HAP-1 (cell line): ENCODE data around the gene FBXL22.

Source experiments
- DNase-seq, 2 experiments: peaks; one replicate each; pipeline ENCODE4 v3.0.0-alpha.2; 2016 to 2020; ENCODE audit warnings: low spot score in 2 of 2
- H3K27me3 ChIP-seq: fragments of 250-450 bp; sonication (Bioruptor Pico); 2 replicates; pipeline ENCODE4 v1.5.1; 2020; ENCODE audit warnings: low read depth, mild to moderate bottlenecking, moderate library complexity
- H3K36me3 ChIP-seq: fragments of 250-450 bp; sonication (Bioruptor Pico); replicated peaks from 2 replicates; pipeline ENCODE4 v1.5.1; 2020; ENCODE audit warnings: mild to moderate bottlenecking
- H3K4me1 ChIP-seq: fragments of 250-450 bp; sonication (Bioruptor Pico); 2 replicates; pipeline ENCODE4 v1.5.1; 2020; ENCODE audit warnings: mild to moderate bottlenecking
- H3K4me3 ChIP-seq: fragments of 250-450 bp; sonication (Bioruptor Pico); 2 replicates; pipeline ENCODE4 v1.5.1; 2020; ENCODE audit warnings: mild to moderate bottlenecking, moderate library complexity
- H3K9me3 ChIP-seq: fragments of 250-450 bp; sonication (Bioruptor Pico); 2 replicates; pipeline ENCODE4 v1.5.1; 2020; ENCODE audit warnings: mild to moderate bottlenecking, moderate library complexity
- in situ Hi-C: fragments of 300-500 bp; cut with MboI; formaldehyde crosslinking; loops from 3 replicates; pipeline ENCODE4 v1.14.3; 2020; ENCODE audit warnings: low sequenced_read_pairs, inconsistent platforms, mixed read lengths

FBXL22 gene

GRCh38 chr15:63636518-63637061, 39.4 kb downstream of the FBXL22 start:
- H3K4me1 ChIP-seq: no peaks in the 10 kb centered on the region
- no peaks in the 10 kb centered on the region for H3K9me3 ChIP-seq
- H3K4me3 ChIP-seq: no peak overlapping the region
- DNase-seq: no peak
- H3K36me3 ChIP-seq: peaks cover 61% of the 10 kb centered on the region
- in situ Hi-C loops: no loop called here
- no peaks in the 10 kb centered on the region for H3K27me3 ChIP-seq

- Histone ChIP-seq H3K9me3 (no peaks in the 10 kb centered on the region), H3K27me3 (no peaks in the 10 kb centered on the region), H3K36me3 (peaks cover 47% of the 10 kb centered on the region), H3K4me1 (no peaks in the 10 kb centered on the region), H3K4me3 (no peak overlapping the region)
- in situ Hi-C loops: no loop called here
- DNase-seq: no peak
These were observed 41.7 kb downstream of the FBXL22 start for GRCh38 chr15:63638839-63639238.

- Histone ChIP-seq H3K4me3 (no peak overlapping the region), H3K9me3 (no peaks in the 10 kb centered on the region), H3K27me3 (no peaks in the 10 kb centered on the region), H3K4me1 (no peaks in the 10 kb centered on the region), H3K36me3 (peaks cover 53% of the 10 kb centered on the region)
- in situ Hi-C loops: no loop called here
- no peak for DNase-seq
These were observed 43.0 kb downstream of the FBXL22 start for GRCh38 chr15:63640146-63640545.
